HepG2 (cell line): Measurements from ENCODE around the gene MORN1. TPM values are rescaled to one million over a fixed set of nuclear protein-coding genes. Genes with fewer than 3 reads are reported as not detected.

Experiments
- ADNP ChIP-seq: sonication (generic); formaldehyde crosslinking; IDR thresholded peaks from 2 replicates; pipeline ENCODE4 v1.4.0; 2020; ENCODE audit warnings: missing genetic modification reagents
- ARID4A ChIP-seq: sonication (generic); formaldehyde crosslinking; IDR thresholded peaks from 2 replicates; pipeline ENCODE4 v1.5.0; 2020; ENCODE audit warnings: mild to moderate bottlenecking, missing genetic modification reagents, borderline replicate concordance
- CC2D1A ChIP-seq: sonication (generic); formaldehyde crosslinking; IDR thresholded peaks from 2 replicates; pipeline ENCODE4 v1.8.1; 2023; ENCODE audit warnings: mild to moderate bottlenecking, missing genetic modification reagents
- FIP1L1 ChIP-seq: fragments of 200-400 bp; formaldehyde crosslinking; IDR thresholded peaks from 2 replicates; pipeline ENCODE4 v1.6.1; 2018; ENCODE audit warnings: low read depth, mild to moderate bottlenecking, low read length, moderate library complexity, borderline replicate concordance; ENCODE audit not compliant: insufficient read depth
- FOXK1 ChIP-seq: sonication (generic); formaldehyde crosslinking; IDR thresholded peaks from 2 replicates; pipeline ENCODE4 v1.4.0; 2020; ENCODE audit warnings: low read depth, missing genetic modification reagents, borderline replicate concordance
- HDAC2 ChIP-seq: sonication (generic); formaldehyde crosslinking; IDR thresholded peaks from 2 replicates; pipeline ENCODE4 v1.4.0; 2020; ENCODE audit warnings: missing genetic modification reagents
- IRF9 ChIP-seq: sonication (generic); formaldehyde crosslinking; IDR thresholded peaks from 2 replicates; pipeline ENCODE4 v1.8.0; 2022; ENCODE audit warnings: missing genetic modification reagents, mild to moderate bottlenecking, borderline replicate concordance
- KAT2B ChIP-seq: fragments of 150-350 bp; IDR thresholded peaks from 2 replicates; pipeline ENCODE4 v1.6.1; 2014; ENCODE audit warnings: low read depth, low read length, borderline replicate concordance
- KLF15 ChIP-seq: sonication (generic); formaldehyde crosslinking; IDR thresholded peaks from 2 replicates; pipeline ENCODE4 v1.8.1; 2023; ENCODE audit warnings: borderline replicate concordance, mild to moderate bottlenecking, inconsistent platforms, missing genetic modification reagents, mixed read lengths
- NR2F1 ChIP-seq, 2 experiments: fragments of 450-650 bp in 1 of 2; formaldehyde crosslinking in 1 of 2; IDR thresholded peaks; 2 replicates each; pipeline versions ENCODE4 v1.5.0 to v1.6.1; 2016 to 2020; ENCODE audit warnings: mild to moderate bottlenecking in 1 of 2, missing compliant biosample characterization in 1 of 2, missing genetic modification reagents in 1 of 2, moderate library complexity in 1 of 2
- PITX1 ChIP-seq: sonication (generic); formaldehyde crosslinking; IDR thresholded peaks from 2 replicates; pipeline ENCODE4 v1.5.1; 2020; ENCODE audit warnings: mild to moderate bottlenecking, missing genetic modification reagents
- PTBP1 ChIP-seq: fragments of 200-400 bp; formaldehyde crosslinking; IDR thresholded peaks from 2 replicates; pipeline ENCODE4 v1.6.1; 2018; ENCODE audit warnings: low read length, low read depth; ENCODE audit not compliant: poor library complexity, severe bottlenecking
- RFX5 ChIP-seq: IDR thresholded peaks from 2 replicates; pipeline ENCODE4 v1.6.1; 2011; ENCODE audit warnings: low read depth, low read length, improper control_type of control experiment
- RXRA ChIP-seq: sonication (generic); formaldehyde crosslinking; IDR thresholded peaks from 2 replicates; pipeline ENCODE4 v1.5.1; 2020; ENCODE audit warnings: missing genetic modification reagents
- TAF15 ChIP-seq: fragments of 200-400 bp; formaldehyde crosslinking; IDR thresholded peaks from one replicate; pipeline ENCODE4 v1.6.1; 2018; ENCODE audit warnings: mild to moderate bottlenecking, low read depth, low read length; ENCODE audit not compliant: poor library complexity, severe bottlenecking
- YY1 ChIP-seq: IDR thresholded peaks from 2 replicates; pipeline ENCODE4 v1.6.1; 2011; ENCODE audit warnings: low read length, low read depth, moderate library complexity, mild to moderate bottlenecking; ENCODE audit not compliant: insufficient read depth, insufficient replicate concordance
- ZBTB46 ChIP-seq: sonication (generic); formaldehyde crosslinking; IDR thresholded peaks from 2 replicates; pipeline ENCODE4 v1.4.0; 2020; ENCODE audit warnings: mild to moderate bottlenecking, missing genetic modification reagents, borderline replicate concordance
- ZC3H4 ChIP-seq: sonication (generic); formaldehyde crosslinking; IDR thresholded peaks from 2 replicates; pipeline ENCODE4 v1.4.0; 2020; ENCODE audit warnings: missing genetic modification reagents, borderline replicate concordance
- ZNF138 ChIP-seq: sonication (generic); formaldehyde crosslinking; IDR thresholded peaks from 2 replicates; pipeline ENCODE4 v1.5.0; 2020; ENCODE audit warnings: mild to moderate bottlenecking, low read depth, missing genetic modification reagents
- ZNF264 ChIP-seq: sonication (generic); formaldehyde crosslinking; IDR thresholded peaks from 2 replicates; pipeline ENCODE4 v1.4.0; 2020; ENCODE audit warnings: missing genetic modification reagents
- ZNF549 ChIP-seq: sonication (generic); formaldehyde crosslinking; IDR thresholded peaks from 2 replicates; pipeline ENCODE4 v1.5.0; 2020; ENCODE audit warnings: missing genetic modification reagents
- ZNF616 ChIP-seq: sonication (generic); formaldehyde crosslinking; IDR thresholded peaks from 2 replicates; pipeline ENCODE4 v1.5.0; 2020; ENCODE audit warnings: low read depth, mild to moderate bottlenecking, missing genetic modification reagents
- ZNF629 ChIP-seq: sonication (generic); formaldehyde crosslinking; conservative IDR thresholded peaks from 2 replicates; pipeline ENCODE4 v1.5.0; 2020; ENCODE audit warnings: missing genetic modification reagents
- ZNF644 ChIP-seq: IDR thresholded peaks from 2 replicates; pipeline ENCODE4 v1.6.1; 2016; ENCODE audit warnings: low read depth
- ZNF768 ChIP-seq: sonication (generic); formaldehyde crosslinking; IDR thresholded peaks from 2 replicates; pipeline ENCODE4 v1.4.0; 2020; ENCODE audit warnings: missing genetic modification reagents
- polyA plus RNA-seq, 8 experiments: library from polyadenylated mRNA; depleted of rRNA in 3 of 8; stranded (reverse) in 7 of 8; unstranded in 1 of 8; fragments of >200 nt; fragmentation: Illumina TruSeq in 4 of 8; extraction: Trizol in 4 of 8; gene quantifications; 2 replicates each; pipeline versions ENCODE4 v1.2.1 to v1.2.3, GENCODE V29; 2011 to 2016; ENCODE audit warnings: low read depth in 4 of 8, missing spikeins in 1 of 8, mixed read lengths in 1 of 8; ENCODE audit not compliant: insufficient read depth in 1 of 8
- total RNA-seq, 5 experiments: library from RNA; depleted of rRNA; stranded (reverse); fragments of >200 nt; fragmentation: Illumina TruSeq; extraction: Trizol; gene quantifications; 2 replicates each; pipeline ENCODE4 v1.2.3, GENCODE V29; 2016; ENCODE audit warnings: low read depth in 1 of 5

The MORN1 gene
- total and polyA plus RNA-seq, 2 of the 13 experiments (the other 11 are each of a cell fraction or from before 2014, with no cell fraction given) = 3.1 to 6.5 TPM

- no peak for TF ChIP-seq IRF9
- 0 out of 2 replicates have a peak, but pooled peaks have one; percentile 22 for TF ChIP-seq RXRA (CRISPR knock-in tag)
- no peak for TF ChIP-seq PTBP1
- TF ChIP-seq CC2D1A (CRISPR knock-in tag) = no peak
- 0 out of 2 replicates have a peak, but pooled peaks have one; percentile 12 for TF ChIP-seq ZNF768 (CRISPR knock-in tag)
- no peak for TF ChIP-seq TAF15
- no peak for TF ChIP-seq KLF15 (CRISPR knock-in tag)
- no peak for TF ChIP-seq YY1
- 0 out of 2 replicates have a peak, but pooled peaks have one; percentile 37 for TF ChIP-seq HDAC2 (CRISPR knock-in tag)
- 0 out of 2 replicates have a peak, but pooled peaks have one; percentile 46 for TF ChIP-seq ADNP (CRISPR knock-in tag)
- no peak for TF ChIP-seq ZNF549 (CRISPR knock-in tag)
- TF ChIP-seq ZBTB46 = no peak
- TF ChIP-seq FIP1L1 = peak; percentile 10; the same call in 1 of the 2 replicates
- no peak for TF ChIP-seq ZNF644 (CRISPR knock-in tag)
- 0 out of 2 replicates have a peak, but pooled peaks have one; percentile 11 for TF ChIP-seq ARID4A (CRISPR knock-in tag)
- TF ChIP-seq ZNF264 (CRISPR knock-in tag) = no peak
- TF ChIP-seq FOXK1 = 0 out of 2 replicates have a peak, but pooled peaks have one; percentile 6
- no peak for TF ChIP-seq KAT2B
- no peak for TF ChIP-seq RFX5
- no peak for TF ChIP-seq ZNF616
- TF ChIP-seq ZC3H4 (CRISPR knock-in tag) = no peak
- TF ChIP-seq NR2F1 (CRISPR knock-in tag; IDR thresholded peaks at IDR 0.05) = no peak
- no peak for TF ChIP-seq ZNF138 (CRISPR knock-in tag)
- peak; percentile 97 for TF ChIP-seq ZNF629 (CRISPR knock-in tag)
- TF ChIP-seq PITX1 (CRISPR knock-in tag) = 0 out of 2 replicates have a peak, but pooled peaks have one; percentile 31
Measured at GRCh38 chr1:2393471-2393877, 2.1 kb upstream of the MORN1 start (continued).
